DOHH2 (cell line): ENCODE measurements around the gene FAM32A.

Experiments used
- H3F3A ChIP-seq: fragments of 200-600 bp; sonication (generic), shearing (Covaris generic); 2 replicates; pipeline ENCODE4 v1.6.0; 2016; ENCODE audit warnings: antibody characterized with exemption, mild to moderate bottlenecking; ENCODE audit not compliant: control insufficient read depth, insufficient read depth
- H3K27ac ChIP-seq: fragments of 200-600 bp; sonication (generic); 2 replicates; pipeline ENCODE4 v1.5.1; 2014; ENCODE audit warnings: low read depth, mild to moderate bottlenecking, low read length, moderate library complexity
- H3K27me3 ChIP-seq: fragments of 200-600 bp; sonication (generic); 2 replicates; pipeline ENCODE4 v1.6.1; 2014; ENCODE audit warnings: mild to moderate bottlenecking, low read length, mixed read lengths; ENCODE audit not compliant: control insufficient read depth
- H3K36me3 ChIP-seq: fragments of 200-600 bp; sonication (generic); 2 replicates; pipeline ENCODE4 v1.6.1; 2014; ENCODE audit warnings: mild to moderate bottlenecking, low read length, moderate library complexity, mixed read lengths; ENCODE audit not compliant: control insufficient read depth
- H3K4me1 ChIP-seq: fragments of 200-600 bp; sonication (generic); 2 replicates; pipeline ENCODE4 v1.6.1; 2014; ENCODE audit warnings: mild to moderate bottlenecking, low read length, mixed read lengths; ENCODE audit not compliant: control insufficient read depth
- H3K4me2 ChIP-seq: fragments of 200-600 bp; sonication (generic); 2 replicates; pipeline ENCODE4 v1.6.0; 2014; ENCODE audit warnings: mild to moderate bottlenecking, low read length, moderate library complexity
- H3K4me3 ChIP-seq: fragments of 200-600 bp; sonication (generic); 2 replicates; pipeline ENCODE4 v1.5.1; 2014; ENCODE audit warnings: mild to moderate bottlenecking, low read length, mixed read lengths
- H3K79me2 ChIP-seq: fragments of 200-600 bp; sonication (generic); 2 replicates; pipeline ENCODE4 v1.6.1; 2014; ENCODE audit warnings: mild to moderate bottlenecking, low read length, mixed read lengths; ENCODE audit not compliant: control insufficient read depth
- H3K9me2 ChIP-seq: fragments of 200-600 bp; sonication (generic); replicated peaks from 2 replicates; pipeline ENCODE4 v1.6.1; 2014; ENCODE audit warnings: mild to moderate bottlenecking, low read length, mixed read lengths; ENCODE audit not compliant: control insufficient read depth
- H3K9me3 ChIP-seq: fragments of 200-600 bp; sonication (generic); 2 replicates; pipeline ENCODE4 v1.6.1; 2014; ENCODE audit warnings: antibody characterized with exemption, low read length, mixed read lengths; ENCODE audit not compliant: control insufficient read depth, insufficient read depth
- H4K20me1 ChIP-seq: fragments of 200-600 bp; sonication (generic); 2 replicates; pipeline ENCODE4 v1.6.0; 2014; ENCODE audit warnings: low read depth, mild to moderate bottlenecking, antibody characterized with exemption, low read length, moderate library complexity; ENCODE audit not compliant: control insufficient read depth, insufficient read depth
- EZH2phosphoT487 ChIP-seq: fragments of 200-600 bp; sonication (generic); IDR thresholded peaks from 2 replicates; pipeline ENCODE4 v1.6.1; 2017; ENCODE audit warnings: borderline replicate concordance, mild to moderate bottlenecking, antibody characterized with exemption, low read length, moderate library complexity, mixed read lengths
- TF ChIP-seq, protein P1 (sequence below): fragments of 200-600 bp; sonication (generic); IDR thresholded peaks from one replicate; pipeline ENCODE4 v1.5.1; 2014; ENCODE audit warnings: antibody characterized with exemption, mild to moderate bottlenecking, low read depth, low read length; ENCODE audit not compliant: poor library complexity, severe bottlenecking

FAM32A gene

GRCh38 chr19:16232127-16232526, 46.9 kb downstream of the FAM32A start:
- peaks cover 29% of the 10 kb centered on the region for H3K36me3 ChIP-seq
- H3K4me1 ChIP-seq = no peaks in the 10 kb centered on the region
- H3F3A ChIP-seq = no peaks in the 10 kb centered on the region
- H3K9me2 ChIP-seq = no peaks in the 10 kb centered on the region
- H3K4me2 ChIP-seq = no peak overlapping the region
- H4K20me1 ChIP-seq = no peaks in the 10 kb centered on the region
- no peaks in the 10 kb centered on the region for H3K27me3 ChIP-seq
- H3K79me2 ChIP-seq = no peaks in the 10 kb centered on the region
- no peak overlapping the region for H3K4me3 ChIP-seq
- H3K9me3 ChIP-seq = no peaks in the 10 kb centered on the region
- TF ChIP-seq, protein P1, sequence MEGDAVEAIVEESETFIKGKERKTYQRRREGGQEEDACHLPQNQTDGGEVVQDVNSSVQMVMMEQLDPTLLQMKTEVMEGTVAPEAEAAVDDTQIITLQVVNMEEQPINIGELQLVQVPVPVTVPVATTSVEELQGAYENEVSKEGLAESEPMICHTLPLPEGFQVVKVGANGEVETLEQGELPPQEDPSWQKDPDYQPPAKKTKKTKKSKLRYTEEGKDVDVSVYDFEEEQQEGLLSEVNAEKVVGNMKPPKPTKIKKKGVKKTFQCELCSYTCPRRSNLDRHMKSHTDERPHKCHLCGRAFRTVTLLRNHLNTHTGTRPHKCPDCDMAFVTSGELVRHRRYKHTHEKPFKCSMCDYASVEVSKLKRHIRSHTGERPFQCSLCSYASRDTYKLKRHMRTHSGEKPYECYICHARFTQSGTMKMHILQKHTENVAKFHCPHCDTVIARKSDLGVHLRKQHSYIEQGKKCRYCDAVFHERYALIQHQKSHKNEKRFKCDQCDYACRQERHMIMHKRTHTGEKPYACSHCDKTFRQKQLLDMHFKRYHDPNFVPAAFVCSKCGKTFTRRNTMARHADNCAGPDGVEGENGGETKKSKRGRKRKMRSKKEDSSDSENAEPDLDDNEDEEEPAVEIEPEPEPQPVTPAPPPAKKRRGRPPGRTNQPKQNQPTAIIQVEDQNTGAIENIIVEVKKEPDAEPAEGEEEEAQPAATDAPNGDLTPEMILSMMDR = no peak
- no peak for TF ChIP-seq EZH2phosphoT487
- H3K27ac ChIP-seq = no peak overlapping the region

DNA sequence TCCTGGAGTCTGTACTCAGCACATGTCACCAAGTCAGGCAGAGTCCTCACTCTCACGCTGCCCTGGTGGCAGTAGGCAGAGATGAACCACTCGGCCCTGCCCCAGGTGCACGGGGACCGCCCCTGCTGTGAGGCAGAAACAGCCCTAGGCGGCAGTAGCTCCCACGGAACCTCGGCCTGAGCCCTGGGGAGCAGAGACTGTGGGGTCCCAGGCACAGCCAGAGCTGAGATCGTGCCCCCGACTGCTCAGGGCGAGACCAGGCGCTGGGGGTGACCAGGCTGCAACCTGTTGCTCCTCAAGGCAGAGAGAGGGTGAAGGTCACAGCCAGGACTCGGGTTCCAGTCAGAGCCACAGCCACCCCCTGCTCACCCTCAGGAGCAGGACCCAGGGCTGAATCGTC, 47.4 kb downstream of the FAM32A start:
- H4K20me1 ChIP-seq = no peaks in the 10 kb centered on the region
- no peaks in the 10 kb centered on the region for H3F3A ChIP-seq
- TF ChIP-seq, protein P1 = no peak
- TF ChIP-seq EZH2phosphoT487 = no peak
- H3K36me3 ChIP-seq = peaks cover 25% of the 10 kb centered on the region
- no peaks in the 10 kb centered on the region for H3K79me2 ChIP-seq
- no peaks in the 10 kb centered on the region for H3K27me3 ChIP-seq
- no peaks in the 10 kb centered on the region for H3K4me1 ChIP-seq
- no peak overlapping the region for H3K4me2 ChIP-seq
- H3K4me3 ChIP-seq = no peak overlapping the region
- no peak overlapping the region for H3K27ac ChIP-seq
- H3K9me3 ChIP-seq = no peaks in the 10 kb centered on the region
- H3K9me2 ChIP-seq = no peaks in the 10 kb centered on the region

DNA sequence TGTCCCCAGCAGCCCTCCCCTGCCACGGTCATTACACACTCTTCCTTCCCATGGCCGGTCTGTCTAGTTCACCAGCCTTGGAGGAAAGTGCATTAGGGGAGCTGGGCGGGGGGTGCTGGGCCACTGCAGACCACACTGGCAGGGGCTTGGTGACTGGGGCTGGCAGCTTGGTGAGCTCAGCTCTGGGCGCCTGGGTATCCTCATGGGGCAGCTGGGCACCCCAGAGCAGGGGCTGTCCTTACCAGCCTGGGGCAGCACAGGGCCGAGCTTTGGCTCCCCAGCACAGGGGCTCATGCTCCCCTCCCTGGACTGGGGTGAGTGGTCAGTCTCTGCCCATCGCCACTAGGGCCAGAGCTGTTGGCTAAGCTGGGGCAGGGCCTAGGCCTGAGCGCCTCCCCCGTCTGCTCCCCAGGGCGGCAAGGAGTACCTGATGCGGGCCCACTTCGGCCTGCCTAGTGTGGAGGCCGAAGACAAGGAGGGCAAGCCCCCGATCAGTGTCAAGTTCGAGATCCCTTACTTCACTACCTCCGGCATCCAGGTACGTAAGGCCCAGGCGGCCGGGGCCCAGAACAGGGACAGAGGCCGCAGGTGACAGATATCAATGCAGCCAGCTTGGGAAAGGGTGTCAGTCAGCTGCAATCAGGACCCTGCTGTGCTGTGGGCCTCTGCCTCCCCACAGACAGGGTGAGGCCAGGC, 48.0 kb downstream of the FAM32A start:
- TF ChIP-seq EZH2phosphoT487 = no peak
- TF ChIP-seq, protein P1 = no peak
- Histone ChIP-seq H3K79me2 (no peaks in the 10 kb centered on the region), H3K9me2 (no peaks in the 10 kb centered on the region), H4K20me1 (no peaks in the 10 kb centered on the region), H3K27ac (no peak overlapping the region), H3K36me3 (peaks cover 18% of the 10 kb centered on the region), H3K9me3 (no peaks in the 10 kb centered on the region), H3K4me2 (no peak overlapping the region), H3K4me1 (no peaks in the 10 kb centered on the region), H3K27me3 (no peaks in the 10 kb centered on the region), H3K4me3 (no peak overlapping the region), H3F3A (no peaks in the 10 kb centered on the region)
